Stimulated activated CD8-positive, alpha-beta memory T cell treated with anti-CD3 and anti-CD28 coated beads, Interleukin-15, amount 100 ng/mL, for 48 hours (primary cell): ENCODE data around the gene MB21D2.
"Not testable (repeated sequence)": the region's sequence is repeated elsewhere in the genome, so short reads cannot be mapped to it uniquely, and the experiment has no call there.

ENCODE experiments used
- DNase-seq, 2 donors: peaks; one replicate each; pipeline ENCODE4 v3.0.0-alpha.2; 2020; ENCODE audit warnings: low read depth in 2 of 2

The MB21D2 gene

DNA sequence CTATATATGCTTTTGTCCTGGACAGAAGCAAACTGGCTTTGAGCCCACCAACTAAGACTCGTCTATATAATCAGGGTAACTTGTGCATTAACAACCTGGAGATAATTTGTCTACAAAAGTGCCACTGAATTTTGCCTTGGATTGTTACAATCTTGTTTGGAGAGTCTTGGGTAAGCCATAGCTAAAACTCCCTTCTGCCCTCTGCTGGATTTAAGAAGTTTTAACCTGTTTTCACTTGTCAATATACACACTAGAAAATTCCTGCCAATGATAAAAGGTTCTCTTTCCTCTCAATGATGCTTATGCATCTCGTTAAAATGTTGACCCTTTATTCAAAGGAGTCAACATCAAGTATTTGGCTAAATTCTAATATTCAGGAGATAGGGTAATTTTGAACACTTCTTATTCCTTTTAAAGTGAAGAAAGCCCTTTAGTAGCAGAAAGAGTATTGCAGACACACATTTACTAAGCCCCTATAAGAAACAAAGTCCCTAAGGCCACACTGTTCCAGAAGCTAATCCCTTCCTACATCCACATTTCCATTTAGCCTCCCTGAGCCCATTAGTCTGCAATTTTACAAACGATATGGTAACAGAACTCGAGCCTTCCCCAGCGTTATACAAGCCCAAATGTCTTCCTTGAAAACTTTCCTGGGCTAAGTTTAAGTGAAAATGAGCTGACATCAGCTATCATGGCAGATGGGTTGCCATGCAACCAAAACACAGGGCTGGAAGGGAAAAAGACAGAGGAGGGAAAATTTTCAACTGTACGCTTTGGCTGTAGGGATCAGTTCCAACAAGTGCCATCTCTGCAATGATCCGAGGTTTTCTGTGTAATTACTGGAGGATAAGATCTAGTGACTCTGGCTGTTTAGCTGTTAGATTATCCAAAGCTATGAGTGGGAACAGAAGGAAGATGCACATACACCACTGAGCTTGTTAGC lies 114.4 kb downstream of the MB21D2 start:
- no peak for DNase-seq

DNA sequence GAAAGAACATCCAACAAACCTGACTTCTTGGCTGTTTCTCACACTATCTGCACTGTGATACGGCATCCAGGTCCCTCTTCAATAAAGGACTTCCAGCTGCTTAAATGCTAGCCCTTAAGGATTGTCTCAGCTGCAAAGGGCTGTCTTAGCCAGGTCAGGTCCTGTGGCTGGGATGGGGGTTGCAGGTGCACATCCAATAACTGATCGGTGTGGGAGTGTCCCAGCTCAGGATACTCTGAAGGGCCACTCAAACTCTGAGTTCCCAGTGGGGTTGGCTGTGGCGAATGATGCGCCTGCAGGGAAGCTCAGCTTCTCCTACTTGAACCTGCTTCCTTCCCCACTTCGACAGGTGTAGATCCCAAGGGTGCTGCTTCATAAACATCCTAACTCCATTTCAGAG lies 115.7 kb downstream of the MB21D2 start:
- no peak for DNase-seq

DNA sequence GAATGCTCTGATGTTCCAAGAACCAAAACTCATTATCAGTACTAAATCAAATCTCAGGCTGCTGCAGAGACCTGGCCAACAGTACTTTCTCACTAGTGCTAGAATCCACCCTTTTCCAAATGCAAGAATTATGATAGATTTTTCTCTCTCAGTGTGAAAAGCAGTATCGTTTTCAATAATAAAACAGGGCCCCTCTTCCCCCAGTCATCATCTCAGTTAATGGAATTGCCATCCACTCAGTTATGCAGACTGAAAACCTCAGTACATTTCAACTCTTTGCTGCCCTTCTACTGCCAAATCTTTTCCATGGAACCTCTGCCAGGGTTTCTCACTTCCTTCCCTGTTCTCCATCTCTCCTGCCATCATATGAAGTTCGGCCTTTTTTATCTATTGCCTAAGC lies 117.9 kb downstream of the MB21D2 start:
- no peak for DNase-seq

DNA sequence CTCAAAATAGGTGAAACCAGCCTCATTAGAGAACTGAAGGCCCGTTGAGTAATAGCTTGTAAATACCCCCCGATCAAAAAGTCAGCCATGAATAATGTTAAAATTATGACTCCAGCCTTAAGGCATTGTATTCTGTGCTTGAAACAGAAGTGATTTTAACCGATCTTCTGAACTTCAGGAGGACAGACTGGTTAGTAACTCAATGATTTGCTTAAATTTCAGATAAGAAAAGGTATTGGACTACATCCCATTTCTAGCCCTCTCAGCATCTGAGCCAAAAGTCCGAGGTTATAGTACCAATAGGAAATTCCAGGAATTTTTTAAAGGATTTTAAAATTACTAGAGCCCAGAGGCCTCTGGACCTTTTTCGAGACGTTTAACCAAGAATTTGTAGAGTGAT lies 122.6 kb downstream of the MB21D2 start:
- no peak for DNase-seq

DNA sequence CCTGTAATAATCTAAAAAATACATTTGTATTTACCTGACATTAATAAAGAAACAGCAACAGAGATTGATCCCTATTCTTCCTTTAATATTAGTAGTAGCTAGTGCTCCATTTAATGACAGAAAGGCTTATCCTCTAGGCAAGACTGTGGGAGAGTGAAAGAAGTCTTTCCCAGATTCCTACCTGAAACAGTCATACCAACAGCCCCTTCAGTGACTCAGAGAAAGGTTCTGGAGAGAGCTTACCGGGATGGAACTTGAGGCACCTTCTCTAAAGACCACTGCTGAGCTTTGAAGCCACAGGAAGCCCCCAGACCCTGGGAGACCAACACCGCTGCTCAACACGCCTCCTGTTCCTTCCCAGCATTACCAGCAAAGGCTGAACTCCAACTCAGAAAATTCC lies 123.4 kb downstream of the MB21D2 start:
- DNase-seq: no peak

DNA sequence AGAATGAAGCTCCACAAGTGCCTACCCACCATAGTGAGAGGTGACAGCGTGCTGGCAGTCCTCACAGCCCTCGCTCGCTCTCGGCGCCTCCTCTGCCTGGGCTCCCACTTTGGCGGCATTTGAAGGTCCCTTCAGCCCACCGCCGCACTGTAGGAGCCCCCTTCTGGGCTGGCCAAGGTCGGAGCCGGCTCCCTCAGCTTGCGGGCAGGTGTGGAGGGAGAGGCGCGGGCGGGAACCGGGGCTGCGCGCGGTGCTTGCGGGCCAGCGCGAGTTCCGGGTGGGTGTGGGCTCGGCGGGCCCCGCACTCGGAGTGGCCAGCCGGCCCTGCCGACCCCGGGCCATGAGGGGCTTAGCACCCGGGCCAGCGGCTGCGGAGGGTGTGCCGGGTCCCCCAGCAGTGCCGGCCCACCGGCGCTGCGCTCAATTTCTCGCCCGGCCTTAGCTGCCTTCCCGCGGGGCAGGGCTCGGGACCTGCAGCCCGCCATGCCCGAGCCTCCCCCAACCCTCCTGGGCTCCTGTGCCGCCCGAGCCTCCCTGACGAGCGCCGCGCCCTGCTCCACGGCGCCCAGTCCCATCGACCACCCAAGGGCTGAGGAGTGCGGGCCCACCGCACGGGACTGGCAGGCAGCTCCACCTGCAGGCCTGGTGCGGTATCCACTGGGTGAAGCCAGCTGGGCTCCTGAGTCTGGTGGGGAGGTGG lies 128.7 kb downstream of the MB21D2 start:
- DNase-seq: not testable (repeated sequence)

DNA sequence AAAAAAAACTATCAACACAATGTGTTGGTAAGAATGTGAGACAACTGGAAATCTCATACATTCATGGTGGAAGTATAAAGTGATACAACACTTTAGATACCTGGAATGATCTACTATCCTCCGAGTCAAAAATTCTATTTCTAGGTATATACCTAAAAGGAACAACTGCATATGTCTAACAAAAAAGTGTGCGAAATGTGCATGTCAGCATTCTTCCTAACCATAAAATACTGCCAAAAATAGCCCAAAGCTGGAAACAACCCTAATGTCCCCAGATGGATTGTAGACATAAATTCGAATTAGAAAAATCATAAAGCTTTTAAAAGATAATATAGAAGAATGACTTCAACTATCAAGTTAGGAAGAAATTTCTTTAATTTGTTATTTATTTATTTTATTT lies 139.1 kb downstream of the MB21D2 start:
- no peak for DNase-seq

DNA sequence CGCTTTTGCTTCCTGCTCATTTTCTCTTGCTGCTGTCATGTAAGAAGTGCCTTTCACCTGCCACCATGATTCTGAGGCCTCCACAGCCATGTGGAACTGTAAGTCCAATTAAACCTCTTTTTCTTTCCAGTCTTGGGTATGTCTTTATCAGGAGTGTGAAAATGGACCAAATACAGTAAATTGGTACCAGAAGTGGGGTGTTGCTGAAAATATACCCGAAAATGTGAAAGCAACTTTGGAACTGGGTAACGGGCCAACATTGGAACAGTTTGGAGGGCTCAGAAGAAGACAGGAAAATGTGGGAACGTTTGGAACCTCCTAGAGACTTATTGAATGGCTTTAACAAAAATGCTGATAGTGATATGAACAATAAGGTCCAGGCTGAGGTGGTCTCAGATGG lies 143.3 kb downstream of the MB21D2 start:
- DNase-seq: not testable (repeated sequence)

DNA sequence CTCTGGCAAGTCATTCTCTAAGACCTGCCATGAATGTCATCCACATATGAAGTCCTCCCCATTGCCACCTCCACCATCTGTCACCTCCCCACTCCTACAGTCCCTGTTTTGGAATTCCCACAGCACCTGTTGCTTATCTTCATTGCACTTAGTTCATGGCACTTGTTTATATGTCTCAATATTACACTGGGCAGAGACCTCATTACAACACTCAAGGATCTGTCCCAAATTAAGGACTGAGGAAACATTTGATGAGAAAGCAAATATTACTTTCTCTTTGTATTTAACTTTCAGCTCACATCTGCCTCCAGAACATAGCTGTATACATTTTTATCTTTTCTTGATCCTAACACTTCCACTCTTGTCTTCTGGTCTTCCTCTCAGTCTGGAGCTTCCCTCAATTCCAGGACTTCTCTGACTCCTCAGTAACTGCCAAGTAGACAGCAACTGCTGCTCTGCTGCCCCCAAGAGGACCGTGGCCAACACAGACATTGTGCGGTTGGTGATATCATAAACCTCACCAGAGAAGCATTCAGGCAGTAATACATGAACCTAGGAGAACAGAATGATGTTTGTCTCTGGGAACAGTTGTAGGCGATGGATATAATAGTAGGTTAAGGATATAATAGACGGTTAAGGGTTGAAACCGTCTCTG lies 145.3 kb downstream of the MB21D2 start:
- DNase-seq: no peak

DNA sequence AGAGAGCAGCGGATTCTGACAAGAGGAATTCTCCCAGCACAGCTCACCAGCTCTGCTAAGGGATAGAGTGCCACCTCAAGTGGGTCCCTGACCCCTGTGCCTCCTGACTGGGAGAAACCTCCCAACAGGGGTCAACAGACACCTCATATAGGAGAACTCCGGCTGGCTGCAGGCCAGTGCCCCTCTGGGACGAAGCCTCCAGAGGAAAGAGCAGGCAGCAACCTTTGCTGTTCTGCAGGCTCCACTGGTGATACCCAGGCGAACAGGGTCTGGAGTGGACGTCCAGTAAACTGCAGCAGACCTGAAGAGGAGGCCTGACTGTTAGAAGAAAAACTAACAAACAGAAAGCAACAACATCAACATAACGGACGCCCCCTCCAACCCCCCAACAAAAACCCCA lies 159.0 kb downstream of the MB21D2 start:
- no peak for DNase-seq

DNA sequence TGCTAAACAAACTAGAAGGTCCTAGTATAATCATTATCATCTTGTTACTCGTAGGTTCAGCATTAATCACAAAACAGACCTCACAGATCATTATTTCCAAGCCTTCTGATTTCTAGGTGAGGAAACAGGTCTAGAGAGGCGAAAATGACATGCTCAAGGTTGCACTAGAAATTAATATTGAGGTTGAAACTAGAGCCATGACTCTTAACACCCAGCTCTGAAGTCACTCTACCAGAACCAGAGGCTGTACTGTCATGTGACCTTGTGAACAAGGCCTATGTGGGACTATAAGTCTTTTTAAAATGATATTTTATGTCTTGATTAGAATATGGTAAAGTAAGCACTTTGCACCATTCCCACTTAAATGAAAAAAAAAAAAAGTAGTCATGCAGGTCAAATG lies 166.5 kb downstream of the MB21D2 start:
- no peak for DNase-seq

DNA sequence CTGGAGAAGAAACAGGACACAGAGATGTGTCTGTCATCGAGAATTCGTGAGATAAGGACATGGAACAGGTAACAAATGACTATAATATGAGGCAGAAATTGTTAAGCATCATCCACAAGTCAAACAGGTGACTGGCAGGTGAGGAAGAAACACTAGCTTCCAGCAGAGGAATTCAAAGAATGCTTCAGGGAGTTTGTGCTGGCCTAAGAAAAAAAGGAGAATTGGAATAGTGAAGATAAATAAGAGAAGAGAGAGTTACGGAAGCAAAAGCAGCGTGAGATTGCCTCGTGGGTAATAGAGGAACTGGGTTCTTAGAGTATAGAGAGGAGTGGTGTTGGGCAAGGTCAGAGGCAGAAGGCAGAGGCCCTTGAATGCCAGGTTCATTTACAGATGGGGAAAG lies 167.5 kb downstream of the MB21D2 start:
- no peak for DNase-seq

DNA sequence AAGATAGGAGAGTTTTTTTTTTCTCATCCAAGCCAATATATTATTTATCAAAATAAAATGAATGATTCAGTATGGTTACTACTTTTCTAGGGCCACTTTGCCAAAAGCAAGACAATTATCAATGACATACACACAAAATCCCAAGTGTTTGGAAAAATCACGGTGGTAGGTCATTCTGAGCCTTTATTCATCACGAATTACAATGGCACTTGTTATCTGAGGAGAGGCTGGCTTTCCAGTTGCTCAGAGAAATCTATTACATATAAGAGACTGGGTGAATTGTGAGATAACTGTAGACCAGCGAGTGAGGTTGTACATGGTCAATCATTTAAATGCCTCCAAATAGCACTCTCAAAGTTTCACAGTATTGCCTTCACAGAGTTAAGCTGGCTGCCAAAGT lies 169.9 kb downstream of the MB21D2 start:
- no peak for DNase-seq

DNA sequence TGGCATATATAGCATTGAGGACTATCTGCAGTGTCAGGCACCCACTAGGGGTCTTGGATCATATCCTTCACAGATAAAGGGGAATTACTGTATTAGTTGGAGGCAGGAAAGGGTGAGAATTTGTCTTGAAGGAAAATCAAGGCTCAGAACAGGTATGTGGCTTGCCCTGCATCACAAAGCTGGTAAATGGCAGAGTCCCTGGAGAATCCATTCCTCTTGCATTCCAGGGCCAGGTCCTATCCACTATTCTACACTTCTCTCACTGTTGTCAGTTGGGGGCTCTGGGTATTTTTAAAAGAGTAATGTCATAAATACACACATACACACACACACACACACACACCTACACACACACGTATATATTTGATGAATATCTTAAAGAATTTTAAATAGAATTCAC lies 170.5 kb downstream of the MB21D2 start:
- no peak for DNase-seq
